PFSK-1 (cell line): ENCODE measurements around the gene MINDY4.

Experiments
- FOXP2 ChIP-seq: optimal IDR thresholded peaks from 2 replicates; pipeline ENCODE3; 2011; ENCODE audit warnings: borderline replicate concordance, control low read depth, inconsistent platforms; ENCODE audit not compliant: insufficient read depth; ENCODE audit errors: extremely low read length, extremely low read depth
- POLR2AphosphoS5 ChIP-seq: IDR thresholded peaks from 2 replicates; pipeline ENCODE4 v1.6.1; 2012; ENCODE audit warnings: low read depth, mild to moderate bottlenecking, control low read depth, low read length, moderate library complexity
- SIN3A ChIP-seq: IDR thresholded peaks from 2 replicates; pipeline ENCODE4 v1.6.1; 2012; ENCODE audit warnings: mild to moderate bottlenecking, low read length, moderate library complexity, borderline replicate concordance; ENCODE audit not compliant: insufficient read depth
- TAF1 ChIP-seq: IDR thresholded peaks from 2 replicates; pipeline ENCODE4 v1.6.1; 2012; ENCODE audit warnings: low read length, control low read depth, borderline replicate concordance; ENCODE audit not compliant: insufficient read depth
- TF ChIP-seq, protein P1 (sequence below), 2 experiments: IDR thresholded peaks; 2 replicates each; pipeline versions ENCODE4 v1.6.1 to v1.8.0; 2011 to 2012; ENCODE audit warnings: low read depth in 2 of 2, low read length in 2 of 2, control low read depth in 1 of 2, inconsistent platforms in 1 of 2, mild to moderate bottlenecking in 1 of 2, moderate library complexity in 1 of 2; ENCODE audit not compliant: insufficient read depth in 1 of 2

Gene MINDY4

DNA sequence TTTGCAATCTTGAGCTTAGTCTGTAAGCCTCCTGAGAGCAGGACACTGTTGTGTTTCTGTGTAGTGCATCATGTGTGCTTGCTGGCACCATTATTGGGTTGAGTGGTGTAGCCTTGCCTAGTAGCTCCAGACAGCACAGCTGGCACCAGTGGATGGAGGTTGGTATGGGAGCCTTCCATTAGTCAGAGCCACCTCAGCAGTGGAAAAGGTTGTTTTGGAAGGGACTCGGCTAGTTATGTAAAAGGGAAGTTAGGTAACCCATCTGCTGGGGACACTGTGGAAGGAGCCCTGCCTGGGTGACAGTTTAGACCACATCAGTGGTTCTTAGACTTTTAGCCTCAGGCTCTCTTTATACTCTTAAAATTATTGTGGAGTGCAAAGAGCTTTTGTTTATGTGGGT lies 16.3 kb downstream of the MINDY4 start:
- TF ChIP-seq TAF1: no peak
- no peak for TF ChIP-seq POLR2AphosphoS5
- TF ChIP-seq, protein P1, sequence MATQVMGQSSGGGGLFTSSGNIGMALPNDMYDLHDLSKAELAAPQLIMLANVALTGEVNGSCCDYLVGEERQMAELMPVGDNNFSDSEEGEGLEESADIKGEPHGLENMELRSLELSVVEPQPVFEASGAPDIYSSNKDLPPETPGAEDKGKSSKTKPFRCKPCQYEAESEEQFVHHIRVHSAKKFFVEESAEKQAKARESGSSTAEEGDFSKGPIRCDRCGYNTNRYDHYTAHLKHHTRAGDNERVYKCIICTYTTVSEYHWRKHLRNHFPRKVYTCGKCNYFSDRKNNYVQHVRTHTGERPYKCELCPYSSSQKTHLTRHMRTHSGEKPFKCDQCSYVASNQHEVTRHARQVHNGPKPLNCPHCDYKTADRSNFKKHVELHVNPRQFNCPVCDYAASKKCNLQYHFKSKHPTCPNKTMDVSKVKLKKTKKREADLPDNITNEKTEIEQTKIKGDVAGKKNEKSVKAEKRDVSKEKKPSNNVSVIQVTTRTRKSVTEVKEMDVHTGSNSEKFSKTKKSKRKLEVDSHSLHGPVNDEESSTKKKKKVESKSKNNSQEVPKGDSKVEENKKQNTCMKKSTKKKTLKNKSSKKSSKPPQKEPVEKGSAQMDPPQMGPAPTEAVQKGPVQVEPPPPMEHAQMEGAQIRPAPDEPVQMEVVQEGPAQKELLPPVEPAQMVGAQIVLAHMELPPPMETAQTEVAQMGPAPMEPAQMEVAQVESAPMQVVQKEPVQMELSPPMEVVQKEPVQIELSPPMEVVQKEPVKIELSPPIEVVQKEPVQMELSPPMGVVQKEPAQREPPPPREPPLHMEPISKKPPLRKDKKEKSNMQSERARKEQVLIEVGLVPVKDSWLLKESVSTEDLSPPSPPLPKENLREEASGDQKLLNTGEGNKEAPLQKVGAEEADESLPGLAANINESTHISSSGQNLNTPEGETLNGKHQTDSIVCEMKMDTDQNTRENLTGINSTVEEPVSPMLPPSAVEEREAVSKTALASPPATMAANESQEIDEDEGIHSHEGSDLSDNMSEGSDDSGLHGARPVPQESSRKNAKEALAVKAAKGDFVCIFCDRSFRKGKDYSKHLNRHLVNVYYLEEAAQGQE (IDR thresholded peaks at IDR 0.05; ENCODE audit: insufficient read depth in 1 of 2, low read depth in 2 of 2, low read length in 2 of 2): no peak
- TF ChIP-seq FOXP2: no peak
- TF ChIP-seq SIN3A: no peak

DNA sequence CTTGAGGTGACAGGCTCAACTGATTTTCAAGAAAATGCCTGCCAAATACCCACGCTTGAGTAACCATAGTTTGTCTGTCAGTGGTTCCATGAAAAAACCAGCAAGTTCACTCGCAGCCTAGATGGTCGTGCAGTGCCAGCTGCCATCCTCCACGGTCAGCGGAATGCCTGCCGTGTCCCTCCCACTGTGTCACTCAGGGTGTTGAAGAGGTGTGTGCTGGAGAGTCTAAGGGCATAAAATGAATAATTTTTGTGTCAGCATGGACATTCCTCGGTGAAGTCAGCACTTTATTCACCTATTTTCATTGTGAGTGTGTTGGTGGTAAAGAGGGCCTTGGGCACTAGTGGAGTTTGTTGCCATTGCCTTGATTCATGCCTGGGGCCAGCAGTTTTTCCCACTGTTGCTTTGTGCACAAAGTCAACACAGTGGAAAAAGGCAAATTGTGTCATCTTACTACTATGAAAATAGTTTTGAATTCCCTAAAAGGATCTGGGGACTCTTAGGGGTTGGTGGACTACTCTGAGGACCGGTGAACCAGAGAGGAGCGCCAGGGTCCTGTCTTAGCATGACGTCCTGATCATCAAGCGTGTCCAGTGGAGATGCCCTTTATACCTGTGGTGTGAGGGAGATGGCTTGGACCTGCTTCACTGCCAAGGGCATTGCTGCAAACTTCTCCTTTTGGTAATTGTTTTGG lies 17.6 kb downstream of the MINDY4 start:
- TF ChIP-seq SIN3A (no peak), FOXP2 (no peak), TAF1 (no peak), POLR2AphosphoS5 (no peak)
- TF ChIP-seq, protein P1 (IDR thresholded peaks at IDR 0.05; ENCODE audit: insufficient read depth in 1 of 2, low read depth in 2 of 2, low read length in 2 of 2): no peak

DNA sequence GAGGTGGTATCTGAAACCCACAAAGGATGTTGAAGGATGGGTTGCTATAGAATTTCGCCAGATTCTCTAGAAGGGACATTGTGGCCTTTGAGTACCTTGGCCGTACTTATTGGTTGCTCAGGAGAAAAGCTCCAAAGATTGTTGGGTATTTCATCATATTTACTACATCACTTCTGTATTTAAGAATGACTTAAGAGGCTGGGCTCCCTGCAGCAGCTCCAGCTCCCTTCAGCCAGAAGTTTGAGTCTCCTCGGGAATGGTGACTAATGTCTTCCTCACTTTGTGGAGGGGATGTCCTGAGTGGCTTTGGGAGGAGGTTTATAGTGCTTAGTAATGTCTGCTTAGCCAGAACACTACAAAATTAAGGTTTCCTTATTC lies 18.1 kb downstream of the MINDY4 start:
- TF ChIP-seq FOXP2 (no peak), POLR2AphosphoS5 (no peak), TAF1 (no peak), SIN3A (no peak)
- TF ChIP-seq, protein P1 (IDR thresholded peaks at IDR 0.05; ENCODE audit: insufficient read depth in 1 of 2, low read depth in 2 of 2, low read length in 2 of 2): no peak

DNA sequence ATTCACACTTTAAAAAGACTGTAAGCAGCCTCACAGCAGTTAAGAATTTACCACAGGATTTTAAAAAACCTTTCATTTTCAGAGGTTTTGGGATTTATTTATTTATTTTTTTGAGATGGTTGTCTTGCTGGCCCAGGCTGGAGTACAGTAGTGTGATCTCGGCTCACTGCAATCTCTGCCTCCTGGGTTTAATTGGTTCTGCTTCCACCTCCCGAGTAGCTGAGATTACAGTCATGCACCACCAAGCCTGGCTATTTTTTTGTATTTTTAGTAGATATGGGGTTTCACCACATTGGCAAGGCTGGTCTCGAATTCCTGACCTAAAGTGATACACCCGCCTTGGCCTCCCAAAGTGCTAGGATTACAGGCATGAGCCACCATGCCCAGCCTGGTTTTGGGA lies 19.1 kb downstream of the MINDY4 start:
- TF ChIP-seq TAF1: no peak
- TF ChIP-seq FOXP2: no peak

DNA sequence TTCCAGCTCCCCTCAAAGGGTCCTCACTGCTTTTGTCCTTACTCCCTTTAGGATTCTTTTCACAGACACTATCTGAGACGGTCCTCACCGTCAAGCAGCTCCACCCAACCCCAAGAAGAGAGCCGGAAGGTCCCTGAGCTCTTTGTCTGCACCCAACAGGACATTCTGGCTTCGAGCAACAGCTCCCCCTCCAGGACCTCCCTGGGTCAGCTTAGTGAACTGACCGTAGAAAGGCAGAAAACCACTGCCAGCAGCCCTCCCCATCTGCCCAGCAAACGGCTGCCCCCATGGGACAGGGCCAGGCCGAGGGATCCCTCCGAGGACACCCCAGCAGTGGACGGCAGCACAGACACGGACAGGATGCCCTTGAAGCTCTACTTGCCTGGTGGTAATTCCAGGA lies 19.9 kb downstream of the MINDY4 start:
- TF ChIP-seq FOXP2: no peak
- no peak for TF ChIP-seq SIN3A
- TF ChIP-seq, protein P1 (IDR thresholded peaks at IDR 0.05; ENCODE audit: insufficient read depth in 1 of 2, low read depth in 2 of 2, low read length in 2 of 2): no peak
- TF ChIP-seq TAF1: no peak
- TF ChIP-seq POLR2AphosphoS5: no peak
